ENCODE results near the gene SV2C.

GRCh38 chr5:76402251-76402885 lies 319.2 kb downstream of the SV2C start:
- no peak for TF ChIP-seq CTCF (conservative IDR thresholded peaks at IDR 0.05 in 1 of 2, IDR thresholded peaks at IDR 0.05 in 1 of 2; ENCODE audit: extremely low read depth in 1 of 2, insufficient read depth in 1 of 2, low read depth in 1 of 2, low read length in 2 of 2)
- TF ChIP-seq EZH2 (IDR thresholded peaks at IDR 0.05; ENCODE audit: borderline replicate concordance, low read length): no peak

All from mammary epithelial cell (primary cell).